HFF-Myc (cell line): ENCODE data around the gene SPOPL.
"Not testable (repeated sequence)": the region's sequence is repeated elsewhere in the genome, so short reads cannot be mapped to it uniquely, and the experiment has no call there.

ENCODE experiments used
- DNase-seq: peaks from one replicate; pipeline ENCODE4 v3.0.0-alpha.2; 2011; ENCODE audit warnings: low read depth; ENCODE audit errors: extremely low read depth
- H3K4me3 ChIP-seq: replicated peaks from 2 replicates; pipeline ENCODE4 v1.5.1; 2011; ENCODE audit warnings: low read depth, mild to moderate bottlenecking, control low read depth, low read length
- TF ChIP-seq, protein P1 (sequence below): IDR thresholded peaks from 2 replicates; pipeline ENCODE4 v1.5.1; 2012; ENCODE audit warnings: mild to moderate bottlenecking, low read depth, low read length, control low read depth; ENCODE audit errors: missing control alignments

SPOPL gene

DNA sequence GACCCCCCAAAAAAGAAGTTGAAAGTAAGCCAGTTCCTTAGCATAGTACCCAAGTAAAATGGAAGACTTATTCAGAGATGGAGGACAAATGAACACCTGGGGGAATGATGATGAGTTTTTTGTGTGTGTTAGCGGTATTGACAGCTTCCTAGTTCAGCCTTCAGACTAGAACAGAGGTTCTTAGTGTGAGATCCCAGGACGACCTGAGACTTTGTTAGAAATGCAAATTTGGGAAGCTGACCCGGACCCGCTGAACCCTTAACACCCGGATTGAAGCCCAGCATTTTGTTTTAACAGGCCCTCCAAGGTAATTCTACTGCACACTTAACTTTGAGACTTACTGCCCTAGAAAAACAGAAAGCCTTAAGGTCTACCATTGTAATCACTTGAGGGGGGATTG is 20.3 kb downstream of the SPOPL start:
- no peak for DNase-seq
- TF ChIP-seq, protein P1, sequence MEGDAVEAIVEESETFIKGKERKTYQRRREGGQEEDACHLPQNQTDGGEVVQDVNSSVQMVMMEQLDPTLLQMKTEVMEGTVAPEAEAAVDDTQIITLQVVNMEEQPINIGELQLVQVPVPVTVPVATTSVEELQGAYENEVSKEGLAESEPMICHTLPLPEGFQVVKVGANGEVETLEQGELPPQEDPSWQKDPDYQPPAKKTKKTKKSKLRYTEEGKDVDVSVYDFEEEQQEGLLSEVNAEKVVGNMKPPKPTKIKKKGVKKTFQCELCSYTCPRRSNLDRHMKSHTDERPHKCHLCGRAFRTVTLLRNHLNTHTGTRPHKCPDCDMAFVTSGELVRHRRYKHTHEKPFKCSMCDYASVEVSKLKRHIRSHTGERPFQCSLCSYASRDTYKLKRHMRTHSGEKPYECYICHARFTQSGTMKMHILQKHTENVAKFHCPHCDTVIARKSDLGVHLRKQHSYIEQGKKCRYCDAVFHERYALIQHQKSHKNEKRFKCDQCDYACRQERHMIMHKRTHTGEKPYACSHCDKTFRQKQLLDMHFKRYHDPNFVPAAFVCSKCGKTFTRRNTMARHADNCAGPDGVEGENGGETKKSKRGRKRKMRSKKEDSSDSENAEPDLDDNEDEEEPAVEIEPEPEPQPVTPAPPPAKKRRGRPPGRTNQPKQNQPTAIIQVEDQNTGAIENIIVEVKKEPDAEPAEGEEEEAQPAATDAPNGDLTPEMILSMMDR, result no peak
- no peak overlapping the region for H3K4me3 ChIP-seq

DNA sequence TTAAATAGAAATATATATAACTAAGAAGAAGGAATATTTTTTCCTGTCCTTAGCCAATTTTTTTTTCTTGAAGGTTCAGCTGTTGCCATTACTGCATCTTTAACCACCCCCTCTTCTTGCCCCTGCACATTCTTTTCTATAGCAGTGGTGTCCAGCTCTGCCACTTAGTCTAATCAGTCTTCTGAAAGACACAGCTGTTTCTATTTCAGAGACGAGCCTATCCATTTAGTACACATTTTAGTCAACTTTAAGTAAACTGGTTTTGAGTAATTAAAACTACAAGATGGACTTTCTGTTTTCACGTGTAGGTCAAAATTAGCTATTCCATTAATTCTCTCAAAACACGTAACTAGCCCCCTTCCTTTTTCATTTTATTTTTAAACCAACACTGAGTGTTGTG is 21.0 kb downstream of the SPOPL start:
- H3K4me3 ChIP-seq, result no peak overlapping the region
- TF ChIP-seq, protein P1, result no peak

DNA sequence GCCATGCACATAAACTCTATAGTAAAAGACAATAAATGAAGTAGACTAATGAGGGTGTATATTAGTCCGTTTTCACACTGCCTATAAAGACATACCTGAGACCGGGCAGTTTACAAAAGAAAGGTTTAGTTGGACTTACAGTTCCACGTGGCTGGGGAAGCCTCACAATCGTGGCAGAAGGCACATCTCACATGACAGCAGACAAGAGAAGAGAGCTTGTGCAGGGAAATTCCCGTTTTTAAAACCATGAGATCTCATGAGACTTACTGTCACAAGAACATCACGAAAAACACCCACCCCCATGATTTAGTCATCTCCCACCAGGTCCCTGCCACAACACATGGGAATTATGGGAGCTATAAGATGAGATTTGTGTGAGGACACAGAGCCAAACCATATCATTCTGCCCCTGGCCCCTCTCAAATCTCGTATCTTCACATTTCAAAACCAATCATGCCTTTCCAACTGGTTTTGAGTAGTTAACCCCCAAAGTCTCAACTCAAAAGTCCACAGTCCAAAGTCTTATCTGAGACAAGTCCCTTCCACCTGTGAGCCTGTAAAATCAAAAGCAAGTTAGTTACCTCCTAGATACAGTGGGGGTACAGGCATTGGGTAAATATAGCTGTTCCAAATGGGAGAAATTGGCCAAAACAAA is 21.6 kb downstream of the SPOPL start:
- not testable (repeated sequence) for DNase-seq, H3K4me3 ChIP-seq

More for the DNA sequence above, 21.0 kb downstream of the SPOPL start:
- DNase-seq, result no peak

DNA sequence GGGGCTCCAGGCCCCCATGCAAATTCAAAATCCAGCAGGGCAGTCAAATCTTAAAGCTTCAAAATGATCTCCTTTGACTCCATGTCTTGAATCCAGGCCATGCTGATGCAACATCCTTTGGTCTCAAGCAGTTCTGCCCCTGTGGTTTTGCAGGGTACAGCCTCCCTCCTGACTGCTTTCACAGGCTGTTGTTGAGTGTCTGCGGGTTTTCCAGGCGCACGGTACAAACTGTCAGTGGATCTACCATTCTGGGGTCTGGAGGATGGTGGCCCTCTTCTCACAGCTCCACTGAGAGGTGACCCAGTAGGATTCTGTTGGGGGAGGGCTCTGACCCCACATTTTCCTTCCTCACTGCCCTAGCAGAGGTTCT is 22.1 kb downstream of the SPOPL start:
- DNase-seq, H3K4me3 ChIP-seq: not testable (repeated sequence)

DNA sequence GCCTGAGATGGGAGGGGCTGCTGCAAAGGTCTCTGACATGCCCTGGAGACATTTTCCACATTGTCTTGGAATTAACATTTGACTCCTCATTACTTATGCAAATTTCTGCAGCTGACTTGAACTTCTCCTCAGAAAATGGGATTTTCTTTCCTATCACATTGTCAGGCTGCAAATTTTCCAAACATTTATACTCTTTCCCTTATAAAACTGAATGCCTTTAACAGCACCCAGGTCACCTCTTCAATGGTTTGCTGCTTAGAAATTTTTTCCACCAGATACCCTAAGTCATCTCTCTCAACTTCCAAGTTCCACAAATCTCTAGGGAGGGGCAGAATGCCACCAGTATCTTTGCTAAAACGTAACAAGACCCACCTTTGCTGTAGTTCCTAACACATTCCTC is 22.8 kb downstream of the SPOPL start:
- DNase-seq, H3K4me3 ChIP-seq: not testable (repeated sequence)

DNA sequence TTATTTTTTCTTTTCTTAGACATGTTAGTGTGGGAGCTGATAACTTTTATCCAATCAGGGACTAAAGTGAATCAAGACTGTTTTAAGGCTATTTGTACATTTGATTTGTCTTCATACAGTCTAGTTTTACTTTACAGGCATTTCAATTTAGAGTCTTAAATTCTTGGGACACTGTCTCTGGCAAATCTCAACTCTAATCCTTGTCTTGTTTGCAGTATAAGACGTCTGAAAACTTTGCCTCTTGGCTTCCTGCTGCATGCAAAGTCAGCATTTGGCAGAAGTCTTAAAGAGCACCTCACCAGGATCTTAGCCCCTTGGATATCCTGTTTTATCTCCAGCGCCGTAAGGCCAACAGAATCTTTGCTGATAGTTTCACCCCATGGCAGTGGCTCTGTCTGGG is 30.3 kb downstream of the SPOPL start:
- DNase-seq, result no peak
- TF ChIP-seq, protein P1, result no peak
- no peak overlapping the region for H3K4me3 ChIP-seq

DNA sequence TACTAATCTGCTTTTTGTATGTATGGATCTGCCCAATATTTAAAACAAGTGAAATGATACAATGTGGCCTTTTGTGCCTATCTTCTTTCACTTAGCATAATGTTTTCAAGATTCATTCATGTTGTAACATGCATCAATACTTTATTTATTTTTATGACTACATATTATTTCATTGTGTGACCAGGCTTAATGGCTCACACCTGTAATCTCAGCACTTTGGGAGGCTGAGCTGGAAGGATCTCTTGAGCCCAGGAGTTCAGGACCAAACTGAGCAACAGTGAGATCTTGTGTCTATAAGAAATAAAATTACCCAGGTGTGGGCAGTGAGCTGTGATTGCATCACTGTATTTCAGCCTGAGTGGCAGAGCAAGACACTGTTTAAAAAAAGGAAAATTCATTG is 33.2 kb downstream of the SPOPL start:
- DNase-seq, result no peak
- TF ChIP-seq, protein P1, result no peak
- H3K4me3 ChIP-seq, result no peak overlapping the region

DNA sequence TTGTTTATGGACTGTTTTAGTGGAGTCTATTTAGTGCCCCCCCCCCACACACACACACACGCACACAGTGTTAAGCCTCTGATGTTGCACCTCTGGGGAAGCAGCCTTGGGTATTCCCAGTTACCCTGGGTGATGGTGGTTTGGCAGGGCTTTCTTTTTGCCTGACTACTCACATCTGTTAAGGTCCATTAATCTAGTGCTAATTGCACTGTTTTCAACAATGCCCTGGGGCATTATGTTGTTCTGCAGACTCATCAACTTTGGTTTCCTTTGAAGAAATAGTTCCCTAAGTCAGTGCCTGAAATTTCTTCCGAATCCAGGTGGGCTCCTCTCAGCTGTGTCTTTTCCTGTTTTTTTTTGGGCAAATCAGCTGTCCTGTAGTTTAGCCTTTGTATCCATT is 34.7 kb downstream of the SPOPL start:
- TF ChIP-seq, protein P1, result no peak
- no peak overlapping the region for H3K4me3 ChIP-seq
- DNase-seq, result peak; percentile 10
